Adrenal gland (tissue), 12 donors: Measurements from ENCODE around the gene ACOT4. TPM values are rescaled to one million over a fixed set of nuclear protein-coding genes. Genes with fewer than 3 reads are reported as not detected.
A peak's percentile ranks its signal among the peaks of the same experiment; 100 is the strongest.
"Not testable (repeated sequence)": the region's sequence is repeated elsewhere in the genome, so short reads cannot be mapped to it uniquely, and the experiment has no call there.

Experiments
- DNase-seq, 7 donors: peaks; one replicate each; pipeline ENCODE4 v3.0.0-alpha.2; 2019 to 2020
- H3K27ac ChIP-seq, 5 donors: fragments of 200-600 bp; sonication (generic) in 4 of 5; 1 replicate in 3 of 5; 2 replicates in 2 of 5; pipeline versions ENCODE4 v1.5.1 to v1.8.0; 2016 to 2020; ENCODE audit warnings: mild to moderate bottlenecking in 1 of 5
- H3K27me3 ChIP-seq: fragments of 200-600 bp; 2 replicates; pipeline ENCODE4 v1.8.0; 2021
- H3K36me3 ChIP-seq, 2 donors: fragments of 200-600 bp; replicated peaks in 1 of 2; 1 replicate in 1 of 2; 2 replicates in 1 of 2; pipeline versions ENCODE4 v1.5.1 to v1.8.0; 2018 to 2022
- H3K4me1 ChIP-seq, 2 donors: fragments of 200-600 bp; replicated peaks in 1 of 2; 1 replicate in 1 of 2; 2 replicates in 1 of 2; pipeline versions ENCODE4 v1.5.1 to v1.8.0; 2018 to 2021
- H3K4me3 ChIP-seq, 4 donors: fragments of 200-600 bp; sonication (generic) in 3 of 4; one replicate each; pipeline ENCODE4 v1.5.1; 2016 to 2018
- H3K9me3 ChIP-seq, 3 donors: fragments of 200-600 bp; sonication (generic) in 1 of 3; replicated peaks in 1 of 3; 1 replicate in 2 of 3; 2 replicates in 1 of 3; pipeline versions ENCODE4 v1.5.1 to v1.8.0; 2016 to 2021
- CTCF ChIP-seq, 6 experiments: fragments of 450-650 bp in 4 of 6; fragments of 200-600 bp in 2 of 6; sonication (generic) in 1 of 6; IDR thresholded peaks; 1 replicate in 5 of 6; 2 replicates in 1 of 6; pipeline versions ENCODE4 v1.5.1 to v1.8.0; 2016 to 2021; ENCODE audit warnings: antibody characterized with exemption in 6 of 6, mild to moderate bottlenecking in 2 of 6, moderate library complexity in 1 of 6
- POLR2A ChIP-seq, 2 donors: fragments of 450-650 bp; IDR thresholded peaks; one replicate each; pipeline ENCODE4 v1.6.1; 2017; ENCODE audit warnings: antibody characterized with exemption in 2 of 2, mild to moderate bottlenecking in 2 of 2, moderate library complexity in 1 of 2
- WGBS, 4 donors: extraction: QIAGEN DNeasy Blood & Tissue Kit in 2 of 4; methylation state at CpG; one replicate each; pipeline versions ENCODE4 v1.1.5 to v1.1.7; 2013 to 2017; 5-methylcytosine and 5-hydroxymethylcytosine counted together
- intact Hi-C, 2 donors: fragments of 100-400 bp; cut with DNase I; formaldehyde crosslinking; loops; one replicate each; pipeline versions ENCODE4 v1.14.1 to v1.15.0; 2022 to 2023
- polyA plus RNA-seq, 3 donors: library from polyadenylated mRNA; stranded (reverse); fragments of 200-250 nt in 2 of 3; fragments of 350-450 nt in 1 of 3; fragmentation: Illumina TruSeq in 1 of 3; extraction: RNeasy Lipid Tissue Mini Kit (QIAGEN cat#74804) in 1 of 3; gene quantifications; one replicate each; pipeline ENCODE4 v1.2.3, GENCODE V29; 2013 to 2014
- total RNA-seq, 9 donors: library from RNA; depleted of rRNA in 4 of 9; stranded (reverse); fragments of >200 nt in 4 of 9; fragments of 120-200 nt in 1 of 9; fragmentation: NEBNext Ultra II Directional in 1 of 9; extraction: Animal tissue kit (Norgen Biotek cat#: 25700) in 1 of 9; gene quantifications; one replicate each; pipeline versions ENCODE4 v1.1.0 to v1.2.4, GENCODE V29; 2013 to 2023
- donor health status: healthy with polysubstance abuse.
- donor health status: Bipolar disorder and iron deficiency.
- donor health status: DM: yes; HTN: yes; CAD: no.
- donor health status: DM: no; HTN: no; CAD: no.
- donor health status: DM: no; HTN: no; CAD: no.
- donor health status: DM: yes; HTN: yes; CAD: no.

ACOT4 gene
- total and polyA plus RNA-seq, 12 donors, result 0.72 to 6.7 (median 2.1) TPM

DNA sequence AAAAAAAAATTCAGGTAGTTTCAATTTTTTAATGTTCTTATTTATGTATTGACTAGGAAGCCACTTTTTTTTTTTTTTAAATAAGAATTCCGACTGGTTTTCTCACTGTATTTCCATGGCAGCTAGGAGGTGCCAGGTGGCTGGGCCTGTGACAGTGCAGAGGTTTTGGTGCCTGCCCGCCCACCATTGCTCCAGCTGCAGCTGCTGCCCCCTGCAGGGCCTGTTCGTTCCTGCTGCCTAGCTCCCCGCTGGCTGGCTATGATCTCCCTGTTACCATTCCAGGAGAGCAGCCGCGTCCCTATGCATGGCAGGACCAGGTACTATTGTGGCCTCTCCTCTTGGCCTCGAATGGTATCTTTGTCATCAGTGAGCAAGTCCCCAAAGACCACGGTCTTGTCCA, 20.8 kb upstream of the ACOT4 start:
- WGBS, 4 donors, result 46 to 60% (median 53%) methylated on average over 7 to 8 of the region's 8 CpGs
- H3K4me3 ChIP-seq, H3K36me3 ChIP-seq, intact Hi-C loops, H3K9me3 ChIP-seq, H3K27me3 ChIP-seq: not testable (repeated sequence)
- DNase-seq, result peak; percentile 45 to 83 (median 61)
- H3K4me1 ChIP-seq, result peaks cover 11 to 22% of the 10 kb centered on the region in 2 donors
- peak; percentile 19 to 60 (median 48) for TF ChIP-seq CTCF (IDR thresholded peaks at IDR 0.05)
- peak overlapping the region in 2 of 5 donors; percentile 94 to 95 for H3K27ac ChIP-seq

DNA sequence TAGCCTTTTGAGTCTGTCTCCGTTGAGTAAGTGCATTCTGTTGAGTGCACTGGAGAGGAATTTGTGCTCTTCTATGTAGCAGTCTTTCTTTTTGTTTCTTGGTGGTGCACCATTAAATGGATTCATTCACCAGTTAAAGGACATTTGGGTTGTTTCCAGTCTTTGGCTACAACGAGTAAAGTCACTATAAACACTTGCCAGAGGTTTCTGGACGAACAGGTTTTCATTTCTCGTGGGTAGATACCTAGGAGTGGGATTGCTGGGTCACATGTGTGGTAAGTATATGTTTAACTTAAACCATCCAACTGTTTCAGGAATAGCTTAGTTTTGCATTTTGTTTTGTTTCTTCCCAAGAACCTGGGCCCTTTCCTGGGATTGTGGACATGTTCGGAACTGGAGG, 18.6 kb upstream of the ACOT4 start:
- H3K4me3 ChIP-seq, H3K9me3 ChIP-seq, DNase-seq, H3K36me3 ChIP-seq, H3K27ac ChIP-seq, intact Hi-C loops, H3K27me3 ChIP-seq: not testable (repeated sequence)
- H3K4me1 ChIP-seq, result peaks cover 14% of the 10 kb centered on the region in 2 donors
- 94 to 97% (median 95%) methylated on average over 5 of the region's 5 CpGs for WGBS, 4 donors

DNA sequence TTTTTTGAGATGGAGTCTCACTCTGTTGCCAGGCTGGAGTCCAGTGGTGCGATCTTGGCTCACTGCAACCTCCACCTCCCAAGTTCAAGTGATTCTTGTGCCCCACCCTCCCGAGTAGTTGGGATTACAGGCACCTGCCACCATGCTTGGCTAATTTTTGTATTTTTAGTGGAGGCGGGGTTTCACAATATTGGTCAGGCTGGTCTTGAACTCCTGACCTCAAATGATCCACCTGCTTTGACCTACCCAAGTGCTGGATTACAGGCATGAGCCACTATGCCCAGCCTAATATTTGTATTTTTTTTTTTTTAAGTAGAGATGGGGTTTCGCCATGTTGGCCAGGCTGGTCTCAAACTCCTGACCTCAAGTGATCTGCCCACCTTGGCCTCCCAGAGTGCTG, 17.9 kb upstream of the ACOT4 start:
- H3K27me3 ChIP-seq, H3K27ac ChIP-seq, intact Hi-C loops, H3K36me3 ChIP-seq, H3K4me3 ChIP-seq, H3K9me3 ChIP-seq, H3K4me1 ChIP-seq, DNase-seq: not testable (repeated sequence)
- whole genome bisulfite sequencing, 4 donors, result 91 to 96% (median 95%) methylated on average over 4 of the region's 4 CpGs

DNA sequence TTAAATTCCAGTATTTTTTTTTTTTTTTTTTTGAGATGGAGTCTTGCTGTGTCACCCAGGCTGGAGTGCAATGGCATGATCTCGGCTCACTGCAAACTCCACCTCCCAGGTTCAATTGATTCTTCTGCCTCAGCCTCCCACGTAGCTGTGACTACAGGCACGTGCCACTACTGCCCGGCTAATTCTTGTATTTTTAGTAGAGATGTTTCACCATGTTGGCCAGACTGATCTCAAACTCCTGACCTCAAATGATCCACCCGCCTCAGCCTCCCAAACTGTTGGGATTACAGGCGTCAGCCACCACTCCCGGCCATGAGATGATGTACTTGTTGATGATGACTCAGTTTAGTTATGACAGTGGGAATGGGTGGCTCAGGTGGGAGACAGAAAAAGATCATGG, 17.4 kb upstream of the ACOT4 start:
- H3K27ac ChIP-seq, H3K4me3 ChIP-seq, intact Hi-C loops, DNase-seq, H3K27me3 ChIP-seq, H3K4me1 ChIP-seq, H3K36me3 ChIP-seq, H3K9me3 ChIP-seq: not testable (repeated sequence)
- 91 to 94% (median 92%) methylated on average over 7 of the region's 7 CpGs for WGBS, 4 donors

DNA sequence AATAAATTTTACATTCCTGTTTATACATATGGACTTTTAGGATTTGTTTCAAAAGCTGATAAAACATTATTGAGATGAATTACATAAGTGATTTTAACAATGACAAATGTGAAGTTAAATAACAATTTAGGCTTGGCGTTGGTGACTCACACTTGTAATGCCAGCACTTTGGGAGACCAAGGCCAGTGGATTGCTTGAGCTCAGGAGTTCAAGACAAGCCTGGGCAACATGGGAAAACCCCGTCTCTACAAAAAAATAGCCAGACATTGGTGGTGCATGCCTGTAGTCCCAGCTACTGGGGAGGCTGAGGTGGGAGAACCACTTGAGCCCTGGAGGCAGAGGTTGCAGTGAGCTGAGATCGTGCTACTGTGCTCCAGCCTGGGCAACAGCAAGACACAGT, 15.3 kb upstream of the ACOT4 start:
- intact Hi-C loops, result no loop called here
- H3K4me1 ChIP-seq, result peaks cover 0 to 5% of the 10 kb centered on the region in 2 donors
- peak; percentile 45 to 76 (median 64) for DNase-seq
- no peak overlapping the region for H3K4me3 ChIP-seq
- H3K36me3 ChIP-seq, result peaks cover 0 to 4% of the 10 kb centered on the region in 2 donors
- H3K9me3 ChIP-seq, result no peaks in the 10 kb centered on the region
- H3K27me3 ChIP-seq, result no peaks in the 10 kb centered on the region
- peak overlapping the region in 3 of 5 donors; percentile 19 to 41 (median 30) for H3K27ac ChIP-seq
- TF ChIP-seq CTCF (IDR thresholded peaks at IDR 0.05), result no peak
- no peak for TF ChIP-seq POLR2A (IDR thresholded peaks at IDR 0.05)
- 52 to 64% (median 57%) methylated on average over 3 of the region's 3 CpGs for WGBS, 4 donors

DNA sequence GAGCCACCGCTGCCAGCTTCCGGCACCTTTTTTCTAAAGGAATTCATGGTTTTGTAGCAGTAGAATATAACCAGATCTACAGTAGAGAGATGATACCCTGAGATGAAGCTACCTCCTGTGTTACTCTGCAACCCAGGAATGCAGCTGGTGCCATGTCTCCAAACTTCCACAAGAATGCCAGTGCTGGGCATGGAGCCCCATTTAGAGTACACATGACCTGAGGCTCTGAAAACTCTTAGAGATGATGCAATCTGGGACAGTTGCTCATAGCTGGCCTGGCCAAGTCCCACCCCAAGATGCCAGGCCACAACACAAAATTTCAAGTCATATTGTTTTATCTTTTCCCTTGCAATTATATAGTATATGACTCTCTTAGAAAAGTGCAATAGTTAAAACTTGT, 14.5 kb upstream of the ACOT4 start:
- H3K4me1 ChIP-seq, intact Hi-C loops, H3K36me3 ChIP-seq, DNase-seq, H3K9me3 ChIP-seq, H3K27me3 ChIP-seq, H3K4me3 ChIP-seq: not testable (repeated sequence)
- peak overlapping the region in 2 of 5 donors; percentile 37 to 41 for H3K27ac ChIP-seq
- 93 to 100% (median 100%) methylated on average over 1 to 2 of the region's 2 CpGs for WGBS, 4 donors

- H3K4me1 ChIP-seq, H3K4me3 ChIP-seq, H3K9me3 ChIP-seq, H3K36me3 ChIP-seq, H3K27me3 ChIP-seq, intact Hi-C loops: not testable (repeated sequence)
- WGBS, 4 donors, result 74 to 85% (median 82%) methylated on average over 10 of the region's 11 CpGs
- H3K27ac ChIP-seq, result peak overlapping the region in 2 of 5 donors; percentile 34 to 67
- DNase-seq, result peak in 4 of 7 donors; percentile 27 to 45 (median 36)
Measured at GRCh38 chr14:73582102-73582979, 9.3 kb upstream of the ACOT4 start.
